Activated gamma-delta T cell treated with Interleukin-2 at 50 U/mL for 16 hours (primary cell): ENCODE data around the gene HAL.

ENCODE experiments used
- DNase-seq: peaks from one replicate; pipeline ENCODE4 v3.0.0-alpha.2; 2020

The HAL gene, protein sequence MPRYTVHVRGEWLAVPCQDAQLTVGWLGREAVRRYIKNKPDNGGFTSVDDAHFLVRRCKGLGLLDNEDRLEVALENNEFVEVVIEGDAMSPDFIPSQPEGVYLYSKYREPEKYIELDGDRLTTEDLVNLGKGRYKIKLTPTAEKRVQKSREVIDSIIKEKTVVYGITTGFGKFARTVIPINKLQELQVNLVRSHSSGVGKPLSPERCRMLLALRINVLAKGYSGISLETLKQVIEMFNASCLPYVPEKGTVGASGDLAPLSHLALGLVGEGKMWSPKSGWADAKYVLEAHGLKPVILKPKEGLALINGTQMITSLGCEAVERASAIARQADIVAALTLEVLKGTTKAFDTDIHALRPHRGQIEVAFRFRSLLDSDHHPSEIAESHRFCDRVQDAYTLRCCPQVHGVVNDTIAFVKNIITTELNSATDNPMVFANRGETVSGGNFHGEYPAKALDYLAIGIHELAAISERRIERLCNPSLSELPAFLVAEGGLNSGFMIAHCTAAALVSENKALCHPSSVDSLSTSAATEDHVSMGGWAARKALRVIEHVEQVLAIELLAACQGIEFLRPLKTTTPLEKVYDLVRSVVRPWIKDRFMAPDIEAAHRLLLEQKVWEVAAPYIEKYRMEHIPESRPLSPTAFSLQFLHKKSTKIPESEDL

DNA sequence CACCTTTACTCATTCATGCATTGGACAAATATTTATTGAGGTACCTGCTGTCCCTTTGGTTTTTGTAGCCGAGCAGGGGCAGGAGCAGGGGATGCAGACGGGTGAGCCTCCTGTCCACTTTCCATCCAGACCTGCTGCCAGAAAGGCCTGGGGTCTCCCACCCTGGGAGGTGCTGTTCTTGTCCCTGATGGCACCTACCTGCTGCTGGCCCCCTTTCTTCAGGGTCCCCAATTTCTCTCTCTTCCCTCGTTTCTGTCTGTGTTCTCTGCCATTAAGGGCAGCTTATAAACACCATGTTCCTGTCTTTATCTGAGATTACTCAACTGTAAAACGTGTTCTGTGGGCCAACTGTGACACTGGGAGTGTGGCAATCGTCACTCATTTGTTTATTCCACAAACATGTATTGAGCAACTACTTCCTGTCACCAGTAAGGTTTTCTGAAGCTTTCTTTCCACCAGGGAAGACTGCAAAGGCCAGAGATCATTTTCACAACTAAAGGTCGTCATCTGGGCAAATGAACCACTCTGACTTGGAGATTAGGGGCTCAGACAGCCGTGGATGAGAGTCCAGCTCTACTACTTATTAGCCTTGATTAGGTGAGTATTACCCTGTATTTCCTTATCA lies at the start of gene HAL:
TSS of gene HAL (minus strand) at position 311 of the 625 bp plus-strand sequence. CDS start 434 bp downstream, outside the sequence.
- no peak for DNase-seq

DNA sequence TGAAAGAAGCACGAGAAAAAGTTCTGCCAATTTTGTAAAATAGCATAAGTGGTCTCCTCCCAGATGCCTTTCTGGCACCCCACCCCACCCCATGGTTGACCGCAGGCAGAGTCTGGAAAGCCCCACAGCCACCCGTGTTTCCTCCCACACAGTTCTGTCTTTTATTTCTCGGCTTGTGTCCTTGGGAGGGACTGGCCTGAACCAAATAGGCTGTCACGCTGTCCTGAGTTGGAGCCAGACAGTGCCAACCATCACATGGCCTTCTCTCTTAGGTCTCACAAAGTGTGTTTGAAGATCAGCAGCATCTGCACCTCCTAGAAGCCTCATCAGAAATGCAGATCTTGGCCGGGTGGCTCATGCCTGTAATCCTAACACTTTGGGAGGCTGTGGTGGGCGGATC lies 49.4 kb upstream of the HAL start:
- no peak for DNase-seq

DNA sequence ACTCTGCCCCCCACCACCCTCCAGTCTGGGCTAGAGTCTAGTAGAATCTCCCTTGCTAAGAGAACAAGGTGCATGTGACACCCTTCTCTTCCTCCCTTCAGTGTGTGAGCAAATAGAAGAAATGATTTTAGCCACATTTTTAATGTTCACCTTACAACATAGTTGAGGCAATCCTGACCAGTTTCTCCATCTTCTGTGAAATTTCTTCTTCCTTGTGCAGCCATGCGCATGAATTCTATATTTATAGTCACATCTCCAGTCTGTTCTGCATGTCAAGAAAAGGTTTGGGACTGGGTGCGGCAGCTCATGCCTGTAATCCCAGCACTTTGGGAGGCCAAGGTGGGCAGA lies 48.8 kb upstream of the HAL start:
- no peak for DNase-seq

DNA sequence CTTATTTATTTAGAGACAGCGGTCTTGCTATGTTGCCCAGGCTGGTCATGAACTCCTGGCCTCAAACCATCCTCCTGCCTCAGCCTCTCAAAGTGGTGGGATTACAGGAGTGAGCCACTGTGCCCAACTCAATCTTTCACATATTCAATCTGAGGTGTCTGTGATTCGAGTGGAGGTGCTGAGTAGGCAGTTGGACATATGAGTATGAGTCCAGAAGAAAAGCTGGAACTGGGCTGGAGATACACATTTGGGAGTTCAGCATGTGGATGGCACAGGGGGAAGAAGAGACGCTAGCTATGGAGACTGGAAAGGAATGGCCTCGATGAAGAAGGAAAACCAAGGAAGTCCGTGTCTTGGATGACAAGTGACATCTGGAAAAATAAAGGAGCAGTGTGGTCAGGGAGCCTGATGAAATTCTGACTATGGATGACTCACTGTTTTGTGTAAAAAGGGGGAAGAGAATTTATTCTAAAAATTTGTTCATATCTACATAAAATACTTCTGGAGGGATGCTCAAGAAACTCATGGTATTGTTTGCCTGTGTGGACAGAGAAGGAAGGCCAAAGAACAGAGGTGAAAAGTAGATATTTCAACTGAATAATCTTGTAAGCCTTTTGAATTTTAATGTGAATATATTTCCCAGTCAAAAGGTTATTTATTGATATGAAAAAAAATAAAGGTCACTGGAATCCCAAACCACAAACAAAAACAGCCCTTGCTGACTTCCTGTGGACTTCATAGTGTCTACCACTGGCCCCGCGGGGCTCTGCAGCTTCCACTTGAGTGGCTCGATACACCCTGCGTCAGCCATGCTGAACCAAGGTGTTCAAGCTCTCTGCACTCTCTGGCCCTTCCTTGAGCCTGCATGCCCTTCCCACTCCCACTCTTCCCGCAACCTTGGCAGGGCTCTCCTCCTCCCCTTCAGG lies 48.1 kb upstream of the HAL start:
- DNase-seq: no peak

DNA sequence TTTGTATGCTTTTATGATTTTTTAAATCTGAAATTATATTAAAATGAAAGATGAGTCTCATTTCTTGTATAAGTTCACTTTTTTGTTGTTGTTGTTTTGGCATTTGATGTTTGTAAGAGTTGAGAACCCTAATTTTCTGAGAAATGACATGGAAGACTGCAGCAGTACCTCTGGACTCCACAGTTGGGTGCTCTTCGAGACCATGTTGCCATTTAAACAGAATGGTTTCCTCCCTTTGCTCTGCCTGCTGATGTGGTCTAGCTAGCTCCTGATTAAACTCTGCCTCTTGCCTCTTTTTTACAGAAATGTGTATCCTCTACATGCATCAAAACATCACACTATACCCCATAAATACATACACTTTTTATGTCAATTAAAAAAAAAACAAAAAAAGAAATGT lies 45.0 kb upstream of the HAL start:
- DNase-seq: no peak

DNA sequence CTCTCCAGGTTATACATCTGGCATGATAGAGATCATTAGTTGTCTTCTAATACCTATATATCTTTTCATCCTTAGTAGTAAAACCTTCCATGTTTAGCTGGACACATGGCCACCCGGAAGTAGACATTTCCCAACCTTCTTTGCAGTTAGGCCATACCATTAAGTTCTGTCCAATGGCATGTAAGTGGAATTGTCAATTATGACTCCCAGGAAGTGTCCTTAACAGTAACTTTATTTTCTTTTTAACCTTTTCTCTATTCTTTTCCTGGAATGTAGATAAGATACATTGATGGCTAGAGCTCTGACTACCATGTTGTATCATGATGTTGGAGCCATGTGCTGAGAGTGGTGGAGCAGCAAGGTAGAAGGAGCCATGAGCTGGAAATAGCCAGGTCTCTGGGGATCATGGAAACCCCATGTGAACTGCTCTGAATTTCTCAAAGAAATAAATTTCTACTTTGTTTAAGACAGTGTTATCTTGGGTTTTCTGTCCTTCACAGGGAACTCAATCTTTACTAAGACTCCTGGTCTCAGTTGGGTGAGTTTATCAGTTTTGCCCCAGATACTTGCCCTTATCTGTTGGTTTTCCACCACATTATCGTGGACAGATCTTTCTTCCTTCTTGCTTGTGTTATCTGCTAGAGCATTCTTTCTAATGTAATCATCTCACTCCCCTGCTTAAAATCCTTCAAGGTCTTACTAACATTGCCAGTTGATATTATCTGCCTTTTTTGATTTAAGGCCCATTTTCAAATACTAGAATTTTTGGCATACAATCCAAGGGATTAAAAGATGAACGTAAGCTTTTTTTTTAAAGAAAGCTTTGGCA lies 44.4 kb upstream of the HAL start:
- DNase-seq: no peak

DNA sequence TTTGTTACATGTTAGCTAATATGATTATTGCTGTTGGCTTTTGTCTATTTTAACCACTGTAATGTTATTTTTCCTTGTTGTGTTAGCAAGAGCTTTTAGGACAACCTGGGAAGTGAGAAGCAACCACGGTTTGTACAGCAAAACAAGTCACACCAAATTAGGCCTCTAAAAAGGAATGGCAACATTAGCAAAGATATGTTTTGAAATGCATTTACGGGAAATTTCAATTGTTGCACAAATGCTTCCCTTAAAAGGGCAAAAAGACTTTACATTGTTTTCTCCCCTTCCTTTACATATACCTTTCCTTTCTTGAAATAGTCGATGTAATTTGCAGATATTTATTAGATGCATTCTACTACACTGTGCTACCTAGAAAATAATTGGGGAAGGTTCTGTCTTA lies 43.4 kb upstream of the HAL start:
- DNase-seq: no peak

DNA sequence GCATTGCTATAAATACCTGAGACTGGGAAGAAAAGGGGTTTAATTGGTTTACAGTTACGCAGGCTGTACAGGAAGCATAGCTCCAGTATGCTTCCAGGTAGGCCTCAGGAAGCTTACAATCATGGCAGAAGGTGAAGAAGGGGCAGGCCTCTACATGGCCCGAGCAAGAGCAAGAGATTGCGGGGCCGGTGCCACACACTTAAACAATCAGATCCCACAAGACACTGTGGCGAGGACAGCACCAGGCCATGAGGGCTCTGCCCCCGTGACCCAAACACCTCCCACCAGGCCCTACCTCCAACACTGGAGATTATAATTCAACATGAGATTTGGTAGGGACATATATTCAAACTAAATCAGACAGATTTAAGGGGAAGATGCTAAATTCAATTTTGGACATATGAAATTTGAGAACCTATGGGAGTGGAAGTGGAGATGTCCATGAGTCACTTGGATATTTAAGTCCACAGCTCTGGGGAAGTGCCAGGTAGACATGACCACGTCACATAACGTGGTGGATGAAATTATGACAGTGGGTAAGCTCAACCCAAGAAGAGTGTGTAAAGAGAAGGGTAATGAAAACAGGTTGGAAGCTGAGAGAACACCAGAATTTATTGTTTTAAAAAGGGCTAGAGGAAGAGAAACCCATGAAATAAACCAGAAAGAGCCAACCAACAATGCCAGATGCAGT lies 40.8 kb upstream of the HAL start:
- DNase-seq: no peak

DNA sequence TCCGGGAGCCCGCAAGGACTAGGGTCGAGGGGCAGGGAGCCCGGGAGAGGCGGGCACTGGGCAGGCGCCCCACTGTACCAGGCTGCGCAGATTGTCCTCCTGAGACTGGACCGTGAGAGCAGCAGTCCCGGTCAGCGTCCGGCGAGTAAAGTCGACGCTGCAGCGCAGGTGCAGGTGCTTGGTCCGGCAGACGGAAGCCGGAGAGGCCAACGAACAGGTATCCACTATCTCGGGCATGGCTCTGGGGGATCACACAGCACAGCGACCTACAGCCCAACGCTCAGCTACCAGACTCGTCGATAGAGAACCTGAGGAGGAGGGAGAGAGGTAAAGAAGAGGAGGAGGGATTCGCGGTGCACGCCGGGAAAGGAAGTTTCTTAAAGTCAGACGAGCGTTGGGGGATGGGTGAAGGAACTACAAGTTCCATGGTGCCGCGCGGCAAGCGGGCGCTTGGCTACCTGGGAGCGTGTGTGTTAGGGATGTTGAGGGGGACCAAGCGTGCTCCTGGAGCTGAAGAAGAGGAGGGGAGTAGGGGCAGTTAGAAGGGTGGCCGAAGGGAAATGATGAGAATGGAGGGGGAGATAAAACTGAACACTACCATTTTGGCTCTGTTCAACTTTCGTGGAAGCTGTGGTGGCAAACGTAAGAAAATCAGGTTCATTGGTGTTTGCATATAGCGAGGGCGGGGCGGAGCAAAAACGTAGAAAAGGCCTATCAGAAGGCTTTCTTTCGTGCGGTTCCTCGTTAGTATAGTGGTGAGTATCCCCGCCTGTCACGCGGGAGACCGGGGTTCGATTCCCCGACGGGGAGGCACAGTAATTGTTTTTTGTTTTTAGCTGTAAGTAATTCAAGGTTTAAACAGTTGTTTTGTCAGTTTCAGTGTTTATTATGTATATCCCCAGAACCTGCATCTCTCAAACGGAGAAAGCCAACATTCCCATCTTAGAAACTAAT lies 39.4 kb upstream of the HAL start, which contains the start of gene LTA4H:
TSS of gene LTA4H (minus strand) at position 305 of the 954 bp plus-strand sequence. CDS start at position 237, 68 bp downstream.
- peak; percentile 95 for DNase-seq

DNA sequence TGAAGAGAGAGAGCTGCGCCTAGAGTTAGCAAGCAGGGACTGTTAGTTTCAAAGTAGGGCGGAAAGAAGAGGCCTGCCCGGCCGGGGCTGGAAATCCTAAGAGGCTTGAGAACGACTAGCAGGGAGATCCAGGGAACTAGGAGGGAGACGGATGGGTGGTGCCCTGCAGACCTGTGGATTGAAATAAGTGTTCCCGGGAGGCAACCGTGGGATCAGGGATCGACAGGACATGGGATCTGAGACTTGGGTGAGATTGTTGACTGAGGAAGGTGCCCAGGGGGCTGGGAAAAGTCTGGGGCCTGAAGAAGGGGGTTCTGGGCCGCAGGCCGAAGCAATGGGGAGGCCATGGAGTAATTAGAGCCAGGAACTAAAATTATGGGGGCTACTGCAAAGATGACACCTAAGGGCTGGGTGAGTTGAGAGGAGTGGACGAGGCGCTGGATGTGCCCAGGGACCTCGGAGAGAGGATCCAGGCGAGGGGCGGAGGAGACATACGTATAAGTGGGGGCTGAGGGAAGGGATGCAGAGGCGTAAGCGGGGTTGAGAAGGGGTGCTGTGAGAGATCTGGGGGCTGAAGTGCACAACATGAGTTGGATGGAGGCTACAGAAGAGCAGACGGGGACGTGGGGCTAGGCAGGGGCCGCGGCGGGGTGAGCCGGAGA lies 38.6 kb upstream of the HAL start:
- DNase-seq: peak; percentile 8

DNA sequence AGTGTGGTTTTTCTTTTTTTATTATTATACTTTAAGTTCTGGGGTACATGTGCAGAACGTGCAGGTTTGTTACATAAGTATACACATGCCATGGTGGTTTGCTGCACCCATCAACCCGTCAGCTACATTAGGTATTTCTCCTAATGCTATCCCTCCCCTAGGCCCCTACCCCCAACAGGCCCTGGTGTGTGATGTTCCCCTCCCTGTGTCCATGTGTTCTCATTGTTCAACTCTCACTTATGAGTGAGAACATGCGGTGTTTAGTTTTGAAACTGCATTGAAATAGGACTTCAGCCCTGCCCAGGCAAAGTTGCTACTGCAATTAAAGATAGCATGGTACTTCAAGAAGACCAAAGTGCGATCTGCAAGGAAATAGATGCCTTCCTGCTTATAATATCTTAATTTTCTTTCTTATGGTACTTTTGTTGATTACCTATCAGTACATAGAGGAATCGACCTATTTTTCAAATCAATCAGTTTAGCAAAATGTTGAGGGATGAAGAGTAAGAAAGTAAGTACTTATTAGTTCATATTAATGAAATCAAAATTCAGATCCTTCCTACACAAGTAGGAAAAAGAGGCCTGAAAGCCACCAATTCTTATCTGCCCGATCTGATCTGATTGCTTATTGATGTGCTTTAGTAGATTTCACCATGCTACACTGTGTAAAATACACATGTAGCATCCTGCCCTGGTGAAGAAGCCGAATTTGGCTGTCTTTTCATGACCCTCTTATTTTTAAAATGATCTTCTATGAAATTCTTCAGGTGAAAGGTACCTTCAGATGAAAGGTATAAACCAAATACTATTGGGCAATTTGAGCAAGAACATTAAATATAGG lies 37.6 kb upstream of the HAL start:
- no peak for DNase-seq

DNA sequence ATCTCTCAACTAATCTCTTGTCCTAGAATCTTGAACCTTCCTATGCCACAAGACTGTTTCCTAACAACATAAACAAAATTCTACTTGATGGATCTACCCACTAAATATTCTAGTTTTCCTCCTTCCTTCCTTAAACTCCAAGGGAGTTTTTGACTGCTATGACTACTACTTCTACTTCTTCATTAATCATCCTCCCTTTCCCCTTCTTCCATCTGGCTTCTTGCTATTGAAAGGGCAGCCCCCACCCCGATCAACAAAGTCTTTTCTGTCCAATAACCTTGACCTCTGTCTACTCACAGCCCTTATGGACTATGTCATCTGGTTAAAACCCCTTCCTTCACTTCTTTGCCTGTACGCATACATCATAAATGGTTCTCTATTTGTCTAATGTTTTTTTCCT lies 33.7 kb upstream of the HAL start:
- DNase-seq: no peak

DNA sequence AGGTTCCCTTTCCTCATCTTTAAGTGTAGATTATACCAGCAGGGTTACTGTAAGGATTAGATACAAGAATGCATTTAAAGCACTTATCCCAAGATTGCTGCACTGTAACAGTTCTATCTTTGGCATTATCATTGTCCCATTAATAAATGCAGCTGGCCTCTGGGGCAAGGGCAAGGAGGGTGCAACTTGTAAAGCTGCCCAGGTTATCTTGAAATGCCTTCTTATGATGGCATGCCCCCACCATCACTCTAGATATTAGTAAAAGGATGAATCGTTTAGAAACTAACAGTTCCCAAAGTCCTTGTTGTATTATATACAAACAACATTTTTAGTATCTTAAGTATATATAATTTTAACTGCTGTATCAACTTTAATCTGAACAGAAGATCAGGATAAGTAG lies 32.4 kb upstream of the HAL start:
- DNase-seq: no peak

DNA sequence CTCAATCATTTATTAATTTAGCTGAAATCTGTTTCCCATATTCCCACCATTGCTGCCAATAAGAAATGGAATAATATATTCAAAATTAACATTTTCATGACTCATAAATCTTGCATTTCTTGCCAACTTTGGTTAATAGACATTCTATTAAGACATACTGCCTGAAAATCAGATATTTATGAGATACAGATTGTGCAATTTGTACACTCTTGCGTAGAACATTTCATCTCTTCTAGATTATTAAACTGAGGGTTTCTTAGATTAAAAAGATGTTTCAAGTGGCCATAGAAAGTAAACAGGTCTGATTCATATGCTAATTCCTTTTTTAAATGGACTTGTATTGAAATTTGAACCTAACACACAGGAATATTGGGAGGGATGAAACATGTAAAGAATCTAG lies 30.2 kb upstream of the HAL start:
- DNase-seq: no peak

DNA sequence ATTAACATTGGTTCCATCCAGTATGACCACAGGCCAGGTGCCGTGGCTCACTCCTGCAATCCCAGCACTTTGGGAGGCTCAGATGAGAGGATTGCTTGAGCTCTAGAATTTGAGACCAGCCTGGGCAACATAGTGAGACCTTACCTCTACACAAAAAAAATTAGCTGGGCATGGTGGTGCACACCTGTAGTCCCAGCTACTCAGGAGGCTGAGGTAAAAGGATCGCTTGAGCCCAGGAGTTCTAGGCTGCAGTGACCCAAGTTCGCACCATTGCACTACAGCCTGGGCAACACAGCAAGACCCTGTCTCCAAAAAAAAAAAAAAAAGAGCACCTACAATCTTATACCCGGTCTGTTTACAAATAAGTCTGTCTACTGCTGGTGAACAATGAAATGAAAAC lies 29.4 kb upstream of the HAL start:
- DNase-seq: no peak

DNA sequence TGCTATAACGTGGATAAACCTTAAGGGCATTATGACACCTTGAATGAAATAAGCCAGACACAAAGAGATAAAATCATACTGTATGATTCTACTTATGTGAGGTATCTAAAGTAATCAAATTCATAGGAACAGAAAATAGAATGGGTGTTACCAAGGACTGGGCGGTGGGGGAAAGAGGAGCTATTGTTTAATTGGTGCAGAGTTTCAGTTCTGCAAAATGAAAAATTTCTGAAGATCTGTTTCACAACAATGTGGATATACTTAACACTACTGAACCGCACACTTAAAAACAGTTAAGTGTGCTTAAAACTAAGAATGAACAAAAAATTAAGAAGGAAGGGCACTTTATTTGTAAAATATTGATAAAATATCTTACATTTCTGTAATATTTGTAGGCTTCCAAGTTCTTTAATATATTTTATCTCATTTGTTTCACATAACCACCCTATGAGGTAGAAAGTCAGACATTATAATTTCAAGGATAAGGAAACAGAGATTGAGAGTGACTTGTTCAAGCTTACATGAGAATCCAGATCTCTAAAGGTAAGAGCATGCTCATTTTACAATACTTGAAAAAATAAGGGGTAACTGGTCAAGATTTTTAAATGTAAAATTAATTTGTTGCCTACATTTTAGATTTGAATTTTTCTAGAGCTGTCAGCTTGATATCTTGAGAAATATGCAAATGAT lies 24.3 kb upstream of the HAL start:
- DNase-seq: no peak

DNA sequence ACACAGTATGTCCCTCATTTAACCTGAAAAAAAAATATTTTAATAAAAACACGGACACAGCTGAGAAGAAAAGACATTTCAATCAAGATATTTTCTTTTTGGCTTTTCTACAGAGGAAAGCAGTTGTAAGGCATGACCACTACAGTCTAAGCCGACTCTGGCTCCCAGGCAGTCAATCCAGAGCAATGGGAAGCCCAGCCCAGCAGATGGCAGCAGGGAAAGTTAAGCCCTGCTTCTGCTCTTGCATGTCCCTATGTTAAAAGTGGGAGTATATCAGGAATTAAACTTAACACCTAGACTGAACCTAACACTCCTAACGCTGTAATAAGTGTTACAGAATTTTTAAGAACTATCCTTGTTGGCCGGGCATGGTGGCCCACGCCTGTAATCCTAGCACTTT lies 19.5 kb upstream of the HAL start:
- DNase-seq: no peak
